Astrocyte (in vitro differentiated cells and primary cell): ENCODE measurements around the gene EPN3. TPM values are rescaled to one million over a fixed set of nuclear protein-coding genes. Genes with fewer than 3 reads are reported as not detected.

Source experiments
- DNase-seq: peaks from one replicate; pipeline ENCODE4 v3.0.0-alpha.2; 2010; ENCODE audit warnings: low read depth
- FAIRE-seq: peaks from 2 replicates; lab custom pipeline; 2011; peaks lifted over from hg19 to GRCh38; lab: Jason Lieb, UNC
- H2AFZ ChIP-seq: 2 replicates; pipeline ENCODE4 v1.6.0; 2012; ENCODE audit warnings: low read depth, low read length, inconsistent platforms
- H3K27ac ChIP-seq: 2 replicates; pipeline ENCODE4 v1.5.1; 2011; ENCODE audit warnings: low read depth, low read length, inconsistent platforms
- H3K27me3 ChIP-seq: 2 replicates; pipeline ENCODE4 v1.6.0; 2011; ENCODE audit warnings: low read length, inconsistent platforms; ENCODE audit not compliant: insufficient read depth
- H3K36me3 ChIP-seq: 2 replicates; pipeline ENCODE4 v1.5.1; 2011; ENCODE audit warnings: low read length, inconsistent platforms; ENCODE audit not compliant: insufficient read depth
- H3K4me1 ChIP-seq: 2 replicates; pipeline ENCODE4 v1.5.1; 2011; ENCODE audit warnings: low read length, inconsistent platforms; ENCODE audit not compliant: insufficient read depth
- H3K4me2 ChIP-seq: 2 replicates; pipeline ENCODE4 v1.6.0; 2012; ENCODE audit warnings: low read length, inconsistent platforms
- H3K4me3 ChIP-seq: 2 replicates; pipeline ENCODE4 v1.5.1; 2011; ENCODE audit warnings: low read depth, mild to moderate bottlenecking, low read length, inconsistent platforms; ENCODE audit not compliant: insufficient read depth
- H3K79me2 ChIP-seq: 2 replicates; pipeline ENCODE4 v1.6.0; 2012; ENCODE audit warnings: mild to moderate bottlenecking, low read length, inconsistent platforms; ENCODE audit not compliant: insufficient read depth
- H3K9ac ChIP-seq: 2 replicates; pipeline ENCODE4 v1.6.0; 2012; ENCODE audit warnings: mild to moderate bottlenecking, low read length, inconsistent platforms
- H3K9me3 ChIP-seq: 2 replicates; pipeline ENCODE4 v1.5.1; 2012; ENCODE audit warnings: low read depth, mild to moderate bottlenecking, low read length, inconsistent platforms; ENCODE audit not compliant: insufficient read depth
- H4K20me1 ChIP-seq: 2 replicates; pipeline ENCODE4 v1.6.0; 2012; ENCODE audit warnings: low read length, inconsistent platforms; ENCODE audit not compliant: insufficient read depth
- H3K27ac Mint-ChIP-seq: one replicate; pipeline ENCODE4 v1.8.0; 2021; ENCODE audit warnings: mild to moderate bottlenecking, mixed read lengths; ENCODE audit not compliant: unreplicated experiment
- H3K27me3 Mint-ChIP-seq: one replicate; pipeline ENCODE4 v1.8.0; 2021; ENCODE audit warnings: low read depth, mixed read lengths; ENCODE audit not compliant: unreplicated experiment
- H3K36me3 Mint-ChIP-seq: one replicate; pipeline ENCODE4 v1.8.0; 2021; ENCODE audit warnings: low read depth, mixed read lengths; ENCODE audit not compliant: unreplicated experiment
- H3K4me1 Mint-ChIP-seq: one replicate; pipeline ENCODE4 v1.8.0; 2021; ENCODE audit warnings: low read depth, mixed read lengths; ENCODE audit not compliant: unreplicated experiment
- H3K4me3 Mint-ChIP-seq: one replicate; pipeline ENCODE4 v1.8.0; 2021; ENCODE audit warnings: mild to moderate bottlenecking, moderate library complexity, mixed read lengths; ENCODE audit not compliant: unreplicated experiment
- H3K9me3 Mint-ChIP-seq: one replicate; pipeline ENCODE4 v1.8.0; 2021; ENCODE audit warnings: mild to moderate bottlenecking, mixed read lengths; ENCODE audit not compliant: unreplicated experiment
- CTCF ChIP-seq: IDR thresholded peaks from 2 replicates; pipeline ENCODE4 v1.5.1; 2011; ENCODE audit warnings: low read depth, mild to moderate bottlenecking, inconsistent platforms, low read length, moderate library complexity; ENCODE audit not compliant: insufficient read depth
- EZH2 ChIP-seq: IDR thresholded peaks from 2 replicates; pipeline ENCODE4 v1.6.1; 2012; ENCODE audit warnings: mild to moderate bottlenecking, low read length, inconsistent platforms; ENCODE audit not compliant: insufficient read depth
- total RNA-seq: library from RNA; stranded (reverse); gene quantifications from 2 replicates; pipeline ENCODE4 v1.2.1, GENCODE V29; 2021

EPN3 gene
- total RNA-seq, 1 donor from 2014 or later = 1.7 TPM

GRCh38 chr17:50535407-50535806 is 2.9 kb downstream of the EPN3 start:
- no peaks in the 10 kb centered on the region for H3K9me3 ChIP-seq
- FAIRE-seq = no peak
- H3K9ac ChIP-seq = no peak overlapping the region
- TF ChIP-seq CTCF (no peak), EZH2 (no peak)
- no peaks in the 10 kb centered on the region for H3K36me3 ChIP-seq
- Mint-ChIP-seq H3K36me3 (peaks cover 9% of the 10 kb centered on the region), H3K4me3 (no peak overlapping the region), H3K4me1 (peaks cover 11% of the 10 kb centered on the region), H3K27me3 (peaks cover 62% of the 10 kb centered on the region), H3K27ac (peak overlapping the region; percentile 10), H3K9me3 (peaks cover 2% of the 10 kb centered on the region)
- no peaks in the 10 kb centered on the region for H4K20me1 ChIP-seq
- peaks cover 21% of the 10 kb centered on the region for H3K27me3 ChIP-seq
- H3K4me2 ChIP-seq = no peak overlapping the region
- H3K27ac ChIP-seq = no peak overlapping the region
- no peak overlapping the region for H2AFZ ChIP-seq
- DNase-seq = no peak
- no peak overlapping the region for H3K4me3 ChIP-seq
- H3K79me2 ChIP-seq = no peaks in the 10 kb centered on the region
- H3K4me1 ChIP-seq = peaks cover 11% of the 10 kb centered on the region

GRCh38 chr17:50536683-50537646 is 4.4 kb downstream of the EPN3 start:
- no peak overlapping the region for H3K27ac Mint-ChIP-seq
- H3K4me1 Mint-ChIP-seq = peaks cover 11% of the 10 kb centered on the region
- peaks cover 47% of the 10 kb centered on the region for H3K27me3 Mint-ChIP-seq
- Histone ChIP-seq H4K20me1 (no peaks in the 10 kb centered on the region), H3K4me3 (no peak overlapping the region), H2AFZ (no peak overlapping the region), H3K27ac (no peak overlapping the region), H3K27me3 (peaks cover 15% of the 10 kb centered on the region), H3K9me3 (no peaks in the 10 kb centered on the region), H3K9ac (no peak overlapping the region), H3K4me1 (peaks cover 19% of the 10 kb centered on the region), H3K79me2 (no peaks in the 10 kb centered on the region), H3K36me3 (no peaks in the 10 kb centered on the region), H3K4me2 (no peak overlapping the region)
- TF ChIP-seq CTCF = no peak
- TF ChIP-seq EZH2 = no peak
- peaks cover 2% of the 10 kb centered on the region for H3K9me3 Mint-ChIP-seq
- H3K4me3 Mint-ChIP-seq = no peak overlapping the region
- DNase-seq = no peak
- FAIRE-seq = no peak
- peaks cover 9% of the 10 kb centered on the region for H3K36me3 Mint-ChIP-seq
